Renal cortical epithelial cell (primary cell): ENCODE data around the gene CCT8. TPM values are rescaled to one million over a fixed set of nuclear protein-coding genes. Genes with fewer than 3 reads are reported as not detected.
"Not testable (repeated sequence)": the region's sequence is repeated elsewhere in the genome, so short reads cannot be mapped to it uniquely, and the experiment has no call there.

Experiments used
- DNase-seq: peaks from one replicate; pipeline ENCODE4 v3.0.0-alpha.2; 2011; ENCODE audit warnings: low read depth
- total RNA-seq: library from RNA; depleted of rRNA; stranded (reverse); fragments of >200 nt; gene quantifications from 2 replicates; pipeline ENCODE4 v1.2.3, GENCODE V29; 2014

CCT8 gene
- total RNA-seq, 1 donor from 2014 or later: 247 TPM

DNA sequence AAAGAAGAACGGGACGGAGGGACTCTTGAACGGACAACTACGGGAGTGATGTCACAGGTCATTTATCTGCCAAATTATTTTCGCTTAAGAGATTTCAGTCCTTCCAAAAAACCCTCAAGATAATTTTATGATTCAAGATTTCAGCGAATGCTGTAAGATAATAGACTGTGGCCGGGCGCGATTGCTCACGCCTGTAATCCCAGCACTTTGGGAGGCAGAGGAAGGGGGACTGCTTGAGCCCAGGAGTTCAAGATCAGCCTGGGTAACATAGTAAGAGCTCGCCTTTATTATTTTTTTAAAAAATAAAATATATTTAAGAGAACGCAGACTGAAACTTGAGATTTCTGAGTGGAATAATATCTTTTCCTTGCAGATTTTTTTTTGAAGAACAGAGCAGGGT, 54.9 kb downstream of the CCT8 start:
- no peak for DNase-seq

DNA sequence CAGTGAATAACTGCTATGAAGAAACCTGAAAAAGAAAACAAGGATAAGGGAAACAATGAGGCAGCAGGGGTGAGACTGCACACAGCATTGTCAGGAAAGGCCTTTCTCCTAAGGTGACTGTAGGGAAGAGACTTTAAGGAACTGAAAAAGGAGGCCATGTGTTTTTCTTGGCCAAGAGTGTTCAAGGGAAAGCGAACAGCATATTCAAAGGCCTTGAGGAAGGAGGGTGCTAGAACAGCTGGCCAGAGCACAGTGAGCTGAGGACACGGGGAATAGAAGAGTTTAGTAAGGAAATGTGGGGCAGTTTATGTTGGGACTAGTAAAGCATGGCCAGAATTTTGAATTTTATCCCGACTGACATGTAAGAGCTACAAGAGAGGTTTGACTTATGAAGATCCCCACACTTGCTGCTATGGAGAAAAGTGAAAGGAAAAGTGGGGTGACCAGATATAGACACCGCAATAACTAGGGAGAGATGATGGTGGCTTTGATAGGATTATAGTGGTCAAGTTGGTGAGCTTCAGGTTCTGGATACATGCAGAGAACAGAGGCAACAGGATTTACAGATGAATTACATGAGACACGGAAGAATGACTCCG, 55.7 kb downstream of the CCT8 start:
- DNase-seq: no peak

DNA sequence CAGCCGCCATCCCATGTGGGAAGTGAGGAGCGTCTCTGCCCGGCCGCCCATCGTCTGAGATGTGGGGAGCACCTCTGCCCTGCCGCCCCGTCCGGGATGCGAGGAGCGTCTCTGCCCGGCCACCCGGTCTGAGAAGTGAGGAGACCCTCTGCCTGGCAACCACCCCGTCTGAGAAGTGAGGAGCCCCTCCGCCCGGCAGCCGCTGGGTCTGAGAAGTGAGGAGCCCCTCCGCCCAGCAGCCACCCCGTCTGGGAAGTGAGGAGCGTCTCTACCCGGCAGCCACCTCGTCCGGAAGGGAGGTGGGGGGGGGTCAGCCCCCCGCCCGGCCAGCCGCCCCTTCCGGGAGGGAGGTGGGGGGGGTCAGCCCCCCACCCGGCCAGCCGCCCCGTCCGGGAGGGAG, 62.2 kb downstream of the CCT8 start:
- DNase-seq: not testable (repeated sequence)

- no peak for DNase-seq
These were observed 65.1 kb downstream of the CCT8 start for GRCh38 chr21:29008367-29008766.

- no peak for DNase-seq
These were observed 65.6 kb downstream of the CCT8 start for GRCh38 chr21:29007810-29008209.

DNA sequence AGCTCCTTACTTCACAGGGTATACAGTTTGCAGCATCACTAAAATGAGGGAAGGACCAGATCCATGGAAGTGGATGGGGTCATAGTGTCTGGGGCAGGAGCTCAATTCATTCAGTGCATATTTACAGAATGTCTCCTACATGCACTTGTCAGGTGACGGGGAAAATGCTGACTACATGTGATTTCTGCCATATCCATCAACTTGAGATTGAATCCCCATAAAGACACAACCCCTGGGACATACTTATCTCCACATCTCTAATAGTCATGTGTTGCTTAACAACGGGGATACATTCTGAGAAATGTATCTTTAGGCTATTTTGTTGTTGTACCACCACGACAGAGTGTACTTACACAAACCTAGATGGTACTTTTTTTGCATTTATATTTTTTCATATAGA, 66.3 kb downstream of the CCT8 start:
- no peak for DNase-seq

Other genes with a start within 250 kb of the CCT8 start
- 39.2 and 44.5 TPM in 2 replicates for gene LTN1, start 80.8 kb downstream of the CCT8 start, total RNA-seq
- 16.1 and 16.8 TPM in 2 replicates for gene RWDD2B, start 54.3 kb downstream of the CCT8 start, total RNA-seq
- gene USP16, start 49.0 kb downstream of the CCT8 start, total RNA-seq: 32.2 and 36.6 TPM in 2 replicates
- gene MAP3K7CL, start 57.0 kb upstream of the CCT8 start, total RNA-seq: 9.6 and 25.5 TPM in 2 replicates
- 47.2 and 52.4 TPM in 2 replicates for gene BACH1, start 225.3 kb upstream of the CCT8 start, total RNA-seq